A549 (cell line): ENCODE results near the gene PARP12. TPM values are rescaled to one million over a fixed set of nuclear protein-coding genes. Genes with fewer than 3 reads are reported as not detected.

Source experiments
- polyA plus RNA-seq, 4 experiments: library from polyadenylated mRNA; depleted of rRNA in 3 of 4; stranded (reverse); fragments of >200 nt; fragmentation: RNase III in 1 of 4; extraction: RNeasy Plus Mini Kit Qiagen cat#74134 plus additional on column Dnase treatment in 1 of 4; gene quantifications; 2 replicates in 3 of 4; 3 replicates in 1 of 4; pipeline ENCODE4 v1.2.3, GENCODE V29; 2011 to 2017
- small RNA-seq, 6 experiments: library from RNA; depleted of rRNA; stranded (forward); fragments of <200 nt; gene quantifications; one replicate each; pipeline ENCODE3, GENCODE V24; 2012

PARP12 gene
- polyA plus RNA-seq, 2 of the 4 experiments (the other 2 are of a cell fraction) = 10.0 to 16.0 TPM

Small RNA genes within 50 kb of the gene (small RNA-seq; reads per million reads assigned to genes)
- gene RF00019 = 0 reads per million in 6 experiments

Other genes with a start within 250 kb of the PARP12 start
- 11.6 and 13.8 TPM in 2 replicates for gene TBXAS1, start 233.7 kb downstream of the PARP12 start, polyA plus RNA-seq (2011; rRNA removed)
- 8.5 to 8.8 TPM (median 8.8 TPM) in 3 replicates for gene TBXAS1, start 233.7 kb downstream of the PARP12 start, polyA plus RNA-seq (2017; fragmentation: RNase III; extraction: RNeasy Plus Mini Kit Qiagen cat#74134 plus additional on column Dnase treatment)
- 4.1 and 6.1 TPM in 2 replicates for gene KDM7A, start 114.0 kb upstream of the PARP12 start, polyA plus RNA-seq (2011; rRNA removed)
- 1.1 to 1.4 TPM (median 1.3 TPM) in 3 replicates for gene KDM7A, start 114.0 kb upstream of the PARP12 start, polyA plus RNA-seq (2017; fragmentation: RNase III; extraction: RNeasy Plus Mini Kit Qiagen cat#74134 plus additional on column Dnase treatment)